HEK293 (cell line): Measurements from ENCODE around the gene TXNDC9.

Experiments used
- CTCF ChIA-PET: fragments of 350-600 bp; formaldehyde crosslinking; extraction: SDS; loops from one replicate; lab custom pipeline; 2021; ENCODE audit warnings: antibody characterized with exemption; lab: Yijun Ruan, JAX
- POLR2A ChIA-PET: fragments of 300-600 bp; formaldehyde crosslinking; extraction: SDS; loops from one replicate; lab custom pipeline; 2020; ENCODE audit warnings: antibody characterized with exemption, inconsistent platforms; lab: Yijun Ruan, JAX
- H3K27ac ChIP-seq: fragments of 200-500 bp; sonication (Bioruptor generic); 2 replicates; pipeline ENCODE4 v1.5.1; 2014; ENCODE audit warnings: low read depth, low read length, control low read depth, inconsistent platforms; ENCODE audit errors: extremely low read depth
- H3K36me3 ChIP-seq, 2 experiments: fragments of 200-500 bp in 1 of 2; sonication (Bioruptor generic) in 1 of 2; 1 replicate in 1 of 2; 2 replicates in 1 of 2; pipeline ENCODE4 v1.5.1; 2014 to 2017; ENCODE audit warnings: inconsistent platforms in 2 of 2, low read length in 2 of 2; ENCODE audit not compliant: control insufficient read depth in 2 of 2, insufficient read depth in 1 of 2
- H3K4me1 ChIP-seq: fragments of 200-500 bp; sonication (Bioruptor generic); 2 replicates; pipeline ENCODE4 v1.5.1; 2014; ENCODE audit warnings: mild to moderate bottlenecking, low read length, inconsistent platforms; ENCODE audit not compliant: control insufficient read depth, insufficient read depth
- H3K4me3 ChIP-seq: 2 replicates; pipeline ENCODE4 v1.5.1; 2011; ENCODE audit warnings: low read depth, mild to moderate bottlenecking, control low read depth, low read length, moderate library complexity
- H3K9me3 ChIP-seq: fragments of 200-500 bp; sonication (Bioruptor generic); 2 replicates; pipeline ENCODE4 v1.5.1; 2014; ENCODE audit warnings: low read depth, low read length, inconsistent platforms; ENCODE audit not compliant: control insufficient read depth, insufficient read depth
- KLF16 ChIP-seq: fragments of 450-650 bp; formaldehyde crosslinking; IDR thresholded peaks from 2 replicates; pipeline ENCODE4 v1.5.1; 2017; ENCODE audit warnings: missing biosample characterization, missing genetic modification characterization
- KLF17 ChIP-seq: fragments of 450-650 bp; formaldehyde crosslinking; IDR thresholded peaks from 2 replicates; pipeline ENCODE4 v1.5.1; 2016; ENCODE audit warnings: missing biosample characterization, missing genetic modification characterization
- KLF8 ChIP-seq: fragments of 450-650 bp; formaldehyde crosslinking; IDR thresholded peaks from 2 replicates; pipeline ENCODE4 v1.5.1; 2016; ENCODE audit warnings: missing biosample characterization, missing genetic modification characterization
- MZF1 ChIP-seq: fragments of 450-650 bp; formaldehyde crosslinking; IDR thresholded peaks from 2 replicates; pipeline ENCODE4 v1.5.1; 2017; ENCODE audit warnings: missing biosample characterization, missing genetic modification characterization, borderline replicate concordance
- OVOL3 ChIP-seq: fragments of 450-650 bp; formaldehyde crosslinking; IDR thresholded peaks from 2 replicates; pipeline ENCODE4 v1.5.1; 2016; ENCODE audit warnings: missing biosample characterization, missing genetic modification characterization
- REST ChIP-seq: fragments of 450-650 bp; formaldehyde crosslinking; IDR thresholded peaks from 2 replicates; pipeline ENCODE4 v1.5.1; 2016; ENCODE audit warnings: missing biosample characterization, missing genetic modification characterization
- TRIM28 ChIP-seq: IDR thresholded peaks from 2 replicates; pipeline ENCODE4 v1.6.1; 2011; ENCODE audit warnings: low read length, control low read depth, borderline replicate concordance
- YY2 ChIP-seq: fragments of 450-650 bp; formaldehyde crosslinking; IDR thresholded peaks from 2 replicates; pipeline ENCODE4 v1.5.1; 2016; ENCODE audit warnings: missing biosample characterization, missing genetic modification characterization
- ZBTB10 ChIP-seq: fragments of 450-650 bp; formaldehyde crosslinking; IDR thresholded peaks from 2 replicates; pipeline ENCODE4 v1.5.1; 2016; ENCODE audit warnings: missing biosample characterization, missing genetic modification characterization
- ZFP3 ChIP-seq: fragments of 450-650 bp; formaldehyde crosslinking; IDR thresholded peaks from 2 replicates; pipeline ENCODE4 v1.5.1; 2016; ENCODE audit warnings: low read depth, missing biosample characterization, missing genetic modification characterization
- ZNF121 ChIP-seq: fragments of 450-650 bp; formaldehyde crosslinking; IDR thresholded peaks from 2 replicates; pipeline ENCODE4 v1.5.1; 2016; ENCODE audit warnings: missing biosample characterization, missing genetic modification characterization
- ZNF16 ChIP-seq: fragments of 450-650 bp; formaldehyde crosslinking; IDR thresholded peaks from 2 replicates; pipeline ENCODE4 v1.5.1; 2016; ENCODE audit warnings: low read depth, missing biosample characterization, missing genetic modification characterization
- ZNF19 ChIP-seq: fragments of 450-650 bp; formaldehyde crosslinking; IDR thresholded peaks from 2 replicates; pipeline ENCODE4; 2016; ENCODE audit warnings: missing biosample characterization, missing genetic modification characterization, low read depth
- ZNF394 ChIP-seq: fragments of 450-650 bp; formaldehyde crosslinking; IDR thresholded peaks from 2 replicates; pipeline ENCODE4 v1.5.1; 2016; ENCODE audit warnings: missing biosample characterization, missing genetic modification characterization, mild to moderate bottlenecking, moderate library complexity, borderline replicate concordance
- ZNF501 ChIP-seq: fragments of 450-650 bp; formaldehyde crosslinking; IDR thresholded peaks from 2 replicates; pipeline ENCODE4 v1.5.1; 2016; ENCODE audit warnings: missing biosample characterization, missing genetic modification characterization
- ZNF521 ChIP-seq: fragments of 450-650 bp; formaldehyde crosslinking; IDR thresholded peaks from 2 replicates; pipeline ENCODE4 v1.5.1; 2017; ENCODE audit warnings: missing biosample characterization, mild to moderate bottlenecking, missing genetic modification characterization
- ZNF555 ChIP-seq: fragments of 450-650 bp; formaldehyde crosslinking; conservative IDR thresholded peaks from 2 replicates; pipeline ENCODE4 v1.5.1; 2017; ENCODE audit warnings: missing biosample characterization, mild to moderate bottlenecking, missing genetic modification characterization, inconsistent platforms
- ZNF626 ChIP-seq: fragments of 450-650 bp; sonication (Bioruptor Pico); formaldehyde crosslinking; IDR thresholded peaks from 2 replicates; pipeline ENCODE4 v1.5.1; 2018; ENCODE audit warnings: missing biosample characterization, missing genetic modification characterization, inconsistent platforms
- ZNF629 ChIP-seq: fragments of 450-650 bp; formaldehyde crosslinking; IDR thresholded peaks from 2 replicates; pipeline ENCODE4 v1.5.1; 2017; ENCODE audit warnings: missing biosample characterization, missing genetic modification characterization
- ZNF645 ChIP-seq: fragments of 450-650 bp; formaldehyde crosslinking; IDR thresholded peaks from 2 replicates; pipeline ENCODE4; 2016; ENCODE audit warnings: missing biosample characterization, missing genetic modification characterization
- ZNF654 ChIP-seq: fragments of 450-650 bp; formaldehyde crosslinking; IDR thresholded peaks from 2 replicates; pipeline ENCODE4 v1.5.1; 2016; ENCODE audit warnings: low read depth, missing biosample characterization, missing genetic modification characterization
- ZNF768 ChIP-seq: fragments of 450-650 bp; formaldehyde crosslinking; IDR thresholded peaks from 2 replicates; pipeline ENCODE4 v1.5.1; 2018; ENCODE audit warnings: missing biosample characterization, mild to moderate bottlenecking, missing genetic modification characterization
- ZNF776 ChIP-seq: fragments of 450-650 bp; formaldehyde crosslinking; IDR thresholded peaks from 2 replicates; pipeline ENCODE4 v1.5.0; 2017; ENCODE audit warnings: missing biosample characterization, missing genetic modification characterization, borderline replicate concordance
- ZNF785 ChIP-seq: fragments of 450-650 bp; formaldehyde crosslinking; IDR thresholded peaks from 2 replicates; pipeline ENCODE4 v1.5.1; 2016; ENCODE audit warnings: missing biosample characterization, missing genetic modification characterization
- ZNF791 ChIP-seq: fragments of 450-650 bp; formaldehyde crosslinking; IDR thresholded peaks from 2 replicates; pipeline ENCODE4 v1.5.1; 2016; ENCODE audit warnings: missing biosample characterization, missing genetic modification characterization
- ZNF792 ChIP-seq: fragments of 450-650 bp; formaldehyde crosslinking; IDR thresholded peaks from 2 replicates; pipeline ENCODE4 v1.5.1; 2016; ENCODE audit warnings: missing biosample characterization, missing genetic modification characterization
- ZSCAN23 ChIP-seq: fragments of 450-650 bp; formaldehyde crosslinking; IDR thresholded peaks from 2 replicates; pipeline ENCODE4 v1.5.1; 2016; ENCODE audit warnings: missing biosample characterization, missing genetic modification characterization

TXNDC9 gene

GRCh38 chr2:99365661-99366060 lies 29.5 kb upstream of the TXNDC9 start:
- H3K4me1 ChIP-seq: no peaks in the 10 kb centered on the region
- ChIA-PET POLR2A (interaction anchor here (2.2 kb wide), 1 partner anchor 29 kb away, joined by 8 read pairs; the partner anchor contains the start of gene EIF5B), CTCF (interaction anchor here (1.1 to 1.2 kb wide), 2 partner anchors 14 to 28 kb away, joined by 3 read pairs; partner anchors contain the start of gene EIF5B)
- H3K27ac ChIP-seq: no peak overlapping the region
- no peaks in the 10 kb centered on the region for H3K9me3 ChIP-seq
- H3K36me3 ChIP-seq: peaks cover 69 to 83% of the 10 kb centered on the region in 2 experiments
- TF ChIP-seq ZFP3 (tag by site-specific recombination) (no peak), TRIM28 (no peak), ZNF645 (tag by site-specific recombination) (no peak), KLF17 (tag by site-specific recombination) (no peak), ZNF555 (tag by site-specific recombination) (no peak), ZNF792 (tag by site-specific recombination) (no peak), ZNF768 (tag by site-specific recombination) (no peak), ZNF776 (tag by site-specific recombination) (no peak), ZNF626 (tag by site-specific recombination) (no peak), ZSCAN23 (no peak), ZNF501 (tag by site-specific recombination) (no peak), ZNF654 (tag by site-specific recombination) (no peak), REST (tag by site-specific recombination) (no peak)
- no peak overlapping the region for H3K4me3 ChIP-seq

- ChIA-PET POLR2A (interaction anchor here (2.1 kb wide), 1 partner anchor 20 kb away, joined by 15 read pairs; the partner anchor contains the start of genes EIF5B and TXNDC9), CTCF (interaction anchor here (0.6 to 3.3 kb wide), 2 partner anchors 20 to 26 kb away, joined by 5 to 11 read pairs; partner anchors contain the start of genes EIF5B and TXNDC9)
- H3K36me3 ChIP-seq: peaks cover 0 to 7% of the 10 kb centered on the region in 2 experiments; a peak in 2 of 3 replicates
- H3K4me1 ChIP-seq: peaks cover 13% of the 10 kb centered on the region; the same call in 1 of the 2 replicates
- H3K9me3 ChIP-seq: no peaks in the 10 kb centered on the region
- H3K27ac ChIP-seq: no peak overlapping the region
- H3K4me3 ChIP-seq: no peak overlapping the region
- TF ChIP-seq ZNF785 (no peak), ZNF394 (tag by site-specific recombination) (no peak), KLF16 (tag by site-specific recombination) (no peak), ZNF626 (tag by site-specific recombination) (no peak), KLF8 (tag by site-specific recombination) (no peak), ZNF791 (tag by site-specific recombination) (no peak), ZNF16 (tag by site-specific recombination) (no peak), ZNF521 (tag by site-specific recombination) (no peak), OVOL3 (tag by site-specific recombination) (no peak), MZF1 (tag by site-specific recombination) (no peak), ZNF121 (tag by site-specific recombination) (no peak), YY2 (tag by site-specific recombination) (no peak), ZNF19 (tag by site-specific recombination) (no peak), ZBTB10 (tag by site-specific recombination) (no peak), ZNF629 (tag by site-specific recombination) (no peak)
Measured at GRCh38 chr2:99356853-99357252, 20.7 kb upstream of the TXNDC9 start.
